Esophagus muscularis mucosa (tissue), 3 donors: Measurements from ENCODE around the gene MN1.

ENCODE experiments used
- EP300 ChIP-seq: sonication (generic); formaldehyde crosslinking; IDR thresholded peaks from one replicate; pipeline ENCODE4 v1.6.1; 2017; ENCODE audit warnings: antibody characterized with exemption
- TF ChIP-seq, protein P1 (sequence below), 3 experiments: fragments of 200-600 bp in 2 of 3; fragments of 450-650 bp in 1 of 3; sonication (generic) in 2 of 3; IDR thresholded peaks; one replicate each; pipeline ENCODE4 v1.5.1; 2017 to 2019; ENCODE audit warnings: antibody characterized with exemption in 3 of 3, mild to moderate bottlenecking in 2 of 3, moderate library complexity in 1 of 3

GRCh38 chr22:27698813-27699212 is 102.7 kb downstream of the MN1 start:
- TF ChIP-seq EP300 = no peak
- TF ChIP-seq, protein P1, sequence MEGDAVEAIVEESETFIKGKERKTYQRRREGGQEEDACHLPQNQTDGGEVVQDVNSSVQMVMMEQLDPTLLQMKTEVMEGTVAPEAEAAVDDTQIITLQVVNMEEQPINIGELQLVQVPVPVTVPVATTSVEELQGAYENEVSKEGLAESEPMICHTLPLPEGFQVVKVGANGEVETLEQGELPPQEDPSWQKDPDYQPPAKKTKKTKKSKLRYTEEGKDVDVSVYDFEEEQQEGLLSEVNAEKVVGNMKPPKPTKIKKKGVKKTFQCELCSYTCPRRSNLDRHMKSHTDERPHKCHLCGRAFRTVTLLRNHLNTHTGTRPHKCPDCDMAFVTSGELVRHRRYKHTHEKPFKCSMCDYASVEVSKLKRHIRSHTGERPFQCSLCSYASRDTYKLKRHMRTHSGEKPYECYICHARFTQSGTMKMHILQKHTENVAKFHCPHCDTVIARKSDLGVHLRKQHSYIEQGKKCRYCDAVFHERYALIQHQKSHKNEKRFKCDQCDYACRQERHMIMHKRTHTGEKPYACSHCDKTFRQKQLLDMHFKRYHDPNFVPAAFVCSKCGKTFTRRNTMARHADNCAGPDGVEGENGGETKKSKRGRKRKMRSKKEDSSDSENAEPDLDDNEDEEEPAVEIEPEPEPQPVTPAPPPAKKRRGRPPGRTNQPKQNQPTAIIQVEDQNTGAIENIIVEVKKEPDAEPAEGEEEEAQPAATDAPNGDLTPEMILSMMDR (IDR thresholded peaks at IDR 0.05) = no peak
